ENCODE data around the gene BRSK2.

DNA sequence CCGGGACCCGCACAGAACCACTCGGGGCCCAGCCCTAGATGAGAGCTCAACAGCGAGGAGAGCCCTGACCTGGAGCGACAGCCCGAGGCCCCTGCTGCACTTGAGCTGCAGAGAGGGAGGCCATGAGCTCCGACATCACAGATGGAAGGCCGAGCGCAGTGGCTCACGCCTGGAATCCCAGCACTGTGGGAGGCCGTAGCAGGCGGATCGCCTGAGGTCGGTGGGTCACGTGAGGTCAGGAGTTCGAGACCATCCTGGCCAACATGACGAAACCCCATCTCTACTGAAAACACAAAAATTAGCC lies 13.8 kb upstream of the BRSK2 start:
- no peak for TF ChIP-seq EZH2 (IDR thresholded peaks at IDR 0.05; ENCODE audit: low read length, unreplicated experiment)
- no peak for TF ChIP-seq EZH2phosphoT487 (IDR thresholded peaks at IDR 0.05; ENCODE audit: borderline replicate concordance, low read length)
- TF ChIP-seq, protein P1, sequence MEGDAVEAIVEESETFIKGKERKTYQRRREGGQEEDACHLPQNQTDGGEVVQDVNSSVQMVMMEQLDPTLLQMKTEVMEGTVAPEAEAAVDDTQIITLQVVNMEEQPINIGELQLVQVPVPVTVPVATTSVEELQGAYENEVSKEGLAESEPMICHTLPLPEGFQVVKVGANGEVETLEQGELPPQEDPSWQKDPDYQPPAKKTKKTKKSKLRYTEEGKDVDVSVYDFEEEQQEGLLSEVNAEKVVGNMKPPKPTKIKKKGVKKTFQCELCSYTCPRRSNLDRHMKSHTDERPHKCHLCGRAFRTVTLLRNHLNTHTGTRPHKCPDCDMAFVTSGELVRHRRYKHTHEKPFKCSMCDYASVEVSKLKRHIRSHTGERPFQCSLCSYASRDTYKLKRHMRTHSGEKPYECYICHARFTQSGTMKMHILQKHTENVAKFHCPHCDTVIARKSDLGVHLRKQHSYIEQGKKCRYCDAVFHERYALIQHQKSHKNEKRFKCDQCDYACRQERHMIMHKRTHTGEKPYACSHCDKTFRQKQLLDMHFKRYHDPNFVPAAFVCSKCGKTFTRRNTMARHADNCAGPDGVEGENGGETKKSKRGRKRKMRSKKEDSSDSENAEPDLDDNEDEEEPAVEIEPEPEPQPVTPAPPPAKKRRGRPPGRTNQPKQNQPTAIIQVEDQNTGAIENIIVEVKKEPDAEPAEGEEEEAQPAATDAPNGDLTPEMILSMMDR (conservative IDR thresholded peaks at IDR 0.05; ENCODE audit: low read depth, low read length), result no peak
